CD4-positive, alpha-beta T cell treated with Interleukin-15 for 4 hours (primary cell): ENCODE data around the gene KIAA1958.
"Not testable (repeated sequence)": the region's sequence is repeated elsewhere in the genome, so short reads cannot be mapped to it uniquely, and the experiment has no call there.

Experiments
- DNase-seq: peaks from one replicate; pipeline ENCODE4 v3.0.0-alpha.2; 2020; ENCODE audit warnings: low spot score

KIAA1958 gene

DNA sequence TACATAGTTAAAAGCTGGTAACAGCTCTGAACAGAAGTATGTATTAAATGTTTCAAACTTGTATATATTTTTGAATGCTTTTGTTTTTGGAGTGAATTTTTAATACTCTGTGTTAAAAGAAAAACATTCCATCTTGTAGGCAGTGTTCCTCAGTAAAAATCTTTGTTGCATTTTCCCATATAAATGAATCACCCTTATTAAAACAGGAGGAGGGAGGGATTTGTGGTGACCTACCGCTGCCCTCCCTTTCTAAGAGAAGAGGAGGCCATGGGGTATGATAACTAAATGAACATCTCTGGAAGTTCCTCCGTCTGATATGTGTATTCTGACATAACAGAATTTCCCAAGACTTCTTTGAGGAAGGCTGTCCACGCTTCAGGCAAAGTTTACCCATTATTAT is 177.9 kb downstream of the KIAA1958 start:
- DNase-seq: no peak

DNA sequence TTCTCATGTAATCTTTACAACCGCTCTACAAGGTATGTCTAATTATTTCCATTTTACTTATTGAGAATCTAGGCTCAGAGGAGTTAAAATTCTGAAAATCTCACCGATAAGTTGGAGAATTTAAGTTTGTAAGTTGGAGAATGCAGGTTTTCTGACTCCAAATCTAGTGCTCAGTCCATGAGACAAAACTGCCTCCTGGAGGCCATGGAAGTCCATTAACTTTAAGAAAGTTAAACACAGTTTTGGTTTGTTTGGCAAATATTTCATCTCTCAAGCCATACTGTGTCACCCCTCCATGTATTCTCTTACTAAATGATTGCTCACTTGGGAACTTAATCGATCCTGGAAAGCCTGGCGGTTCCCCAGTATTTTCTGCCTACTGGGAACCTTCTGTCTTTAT is 178.7 kb downstream of the KIAA1958 start:
- DNase-seq: no peak

DNA sequence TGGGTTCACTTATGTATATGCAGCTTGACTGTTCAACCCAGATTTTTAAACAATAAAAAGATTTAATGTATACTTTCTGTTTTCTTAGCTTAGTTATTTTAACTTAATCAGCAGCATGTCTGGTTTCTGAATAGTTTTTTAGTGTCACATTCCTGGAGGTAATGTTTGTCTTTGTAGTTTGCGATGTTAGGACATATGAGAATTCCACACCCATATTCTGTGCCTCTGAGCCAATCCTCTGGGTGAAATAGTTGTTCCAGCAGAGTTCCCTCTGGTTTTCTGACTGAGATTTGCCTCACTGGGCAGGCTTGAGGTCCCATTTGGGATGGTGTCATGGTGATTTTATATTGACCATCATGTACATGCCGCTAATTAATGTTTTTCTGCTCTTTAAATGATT is 182.7 kb downstream of the KIAA1958 start:
- DNase-seq: no peak

DNA sequence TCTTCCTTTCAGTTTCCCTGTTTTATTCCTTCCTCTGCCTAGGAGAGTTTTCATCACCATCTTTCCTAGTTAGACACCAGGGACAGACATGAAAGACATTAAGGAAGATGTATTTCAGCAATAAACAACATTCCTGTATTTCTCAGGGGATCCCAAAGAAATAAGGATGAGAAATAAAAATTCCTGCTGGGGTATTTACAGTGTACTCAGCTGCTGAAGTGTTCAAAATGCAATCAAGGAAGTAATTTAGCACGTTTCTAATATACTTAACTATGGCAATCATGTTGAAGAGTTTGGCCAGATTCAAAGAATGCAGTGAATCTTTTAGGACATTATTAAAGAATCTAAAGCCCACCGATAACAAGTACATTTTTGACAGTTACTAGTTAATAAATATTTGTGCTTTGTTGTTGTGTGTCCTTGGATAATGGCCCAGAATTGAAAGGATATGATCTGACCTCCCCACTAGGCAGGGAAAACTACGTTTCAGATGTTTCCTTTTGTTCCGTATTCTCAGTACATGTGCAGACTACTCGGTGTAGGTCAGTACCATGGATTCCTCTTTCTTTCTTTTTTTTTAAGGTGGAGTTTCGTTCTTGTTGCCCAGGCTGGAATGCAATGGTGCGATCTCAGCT is 184.5 kb downstream of the KIAA1958 start:
- DNase-seq: no peak

DNA sequence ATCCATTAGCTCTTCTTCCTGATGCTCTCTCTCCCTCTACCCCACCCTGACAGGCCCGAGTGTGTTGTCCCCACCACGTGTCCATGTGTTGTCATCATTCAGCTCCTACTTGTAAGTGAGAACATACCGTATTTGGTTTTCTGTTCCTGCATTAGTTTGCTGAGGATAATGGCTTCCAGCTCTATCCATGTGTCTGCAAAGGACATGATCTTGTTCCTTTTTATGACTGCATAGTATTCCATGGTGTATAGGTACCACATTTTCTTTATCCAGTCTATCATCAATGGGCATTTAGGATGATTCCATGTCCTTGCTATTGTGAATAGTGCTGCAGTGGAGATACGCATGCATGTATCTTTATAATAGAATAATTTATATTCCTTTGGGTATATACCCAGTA is 186.6 kb downstream of the KIAA1958 start:
- DNase-seq: not testable (repeated sequence)

DNA sequence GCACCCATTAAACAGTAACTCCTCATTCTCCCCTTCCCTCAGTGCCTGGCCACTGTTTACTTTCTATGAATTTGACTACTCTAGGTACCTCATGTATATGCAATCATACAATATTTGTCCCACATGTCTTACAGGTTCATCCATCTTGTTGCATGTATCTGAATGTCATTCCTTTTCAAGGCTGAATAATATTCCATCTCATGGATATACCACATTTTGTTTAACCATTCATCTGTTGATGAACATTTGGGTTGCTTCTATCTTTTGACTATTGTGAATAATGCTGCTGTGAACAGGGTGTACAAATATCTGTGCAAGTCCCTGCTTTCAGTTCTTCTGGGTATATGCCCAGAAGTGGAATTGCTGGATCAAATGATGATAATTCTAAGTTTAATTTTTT is 190.4 kb downstream of the KIAA1958 start:
- DNase-seq: no peak

DNA sequence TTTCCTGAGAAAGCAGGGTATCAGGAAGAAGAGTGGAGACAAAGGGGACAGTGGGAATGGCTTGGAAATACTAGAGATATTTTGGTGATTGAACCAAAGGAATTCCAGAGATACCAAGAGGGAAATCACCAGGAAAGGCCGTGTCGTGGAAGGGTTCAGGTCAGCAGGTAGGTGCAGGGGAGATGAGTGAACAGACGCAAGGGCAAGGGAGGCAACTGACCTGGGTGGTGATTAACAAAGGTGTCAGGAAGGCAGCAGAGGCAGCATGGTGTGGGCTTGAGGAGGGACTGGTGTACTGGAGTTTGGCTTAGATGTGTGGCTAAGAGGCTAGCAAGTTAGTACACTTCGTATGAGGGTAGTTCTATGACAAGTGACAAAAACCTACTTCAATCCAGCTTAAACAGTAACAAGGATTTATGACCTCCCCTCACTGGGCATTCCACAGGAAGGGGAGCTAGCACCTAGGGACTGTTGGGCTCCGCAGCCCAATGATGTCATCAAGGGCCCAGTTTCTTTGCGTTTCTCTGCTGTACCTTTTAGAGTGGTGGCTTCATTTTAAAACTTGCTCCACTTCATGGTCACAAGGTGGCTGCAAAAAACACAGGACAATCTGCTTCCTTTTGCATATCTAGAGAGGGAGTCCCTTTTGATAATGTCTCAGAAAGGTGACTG is 194.2 kb downstream of the KIAA1958 start:
- DNase-seq: no peak

DNA sequence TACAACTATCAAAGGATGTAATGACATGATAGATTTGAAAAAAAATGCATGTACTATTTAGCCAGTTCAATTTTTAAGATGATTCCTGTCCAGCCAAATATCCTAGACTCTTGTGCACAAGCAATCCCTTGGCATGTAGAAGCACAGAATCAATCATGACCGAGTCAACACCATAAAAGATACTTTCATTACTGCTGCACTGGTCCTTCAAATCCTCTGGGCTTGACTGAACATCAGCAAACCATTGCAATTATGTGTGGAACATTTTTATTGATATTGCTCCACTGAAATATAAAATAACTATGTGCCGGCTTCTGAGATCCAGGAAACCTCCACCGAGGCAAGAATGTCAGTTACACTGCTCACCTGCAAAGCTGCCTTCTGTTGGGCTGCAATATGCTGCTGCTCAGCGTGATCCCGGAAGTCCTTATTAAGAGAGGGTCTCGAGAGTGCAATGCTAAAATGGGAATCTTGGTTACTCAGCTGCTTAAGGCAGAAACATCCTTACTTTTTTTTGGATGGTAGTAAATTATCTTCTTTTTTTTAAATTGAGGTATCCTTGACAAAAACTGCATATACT is 202.6 kb downstream of the KIAA1958 start:
- no peak for DNase-seq

DNA sequence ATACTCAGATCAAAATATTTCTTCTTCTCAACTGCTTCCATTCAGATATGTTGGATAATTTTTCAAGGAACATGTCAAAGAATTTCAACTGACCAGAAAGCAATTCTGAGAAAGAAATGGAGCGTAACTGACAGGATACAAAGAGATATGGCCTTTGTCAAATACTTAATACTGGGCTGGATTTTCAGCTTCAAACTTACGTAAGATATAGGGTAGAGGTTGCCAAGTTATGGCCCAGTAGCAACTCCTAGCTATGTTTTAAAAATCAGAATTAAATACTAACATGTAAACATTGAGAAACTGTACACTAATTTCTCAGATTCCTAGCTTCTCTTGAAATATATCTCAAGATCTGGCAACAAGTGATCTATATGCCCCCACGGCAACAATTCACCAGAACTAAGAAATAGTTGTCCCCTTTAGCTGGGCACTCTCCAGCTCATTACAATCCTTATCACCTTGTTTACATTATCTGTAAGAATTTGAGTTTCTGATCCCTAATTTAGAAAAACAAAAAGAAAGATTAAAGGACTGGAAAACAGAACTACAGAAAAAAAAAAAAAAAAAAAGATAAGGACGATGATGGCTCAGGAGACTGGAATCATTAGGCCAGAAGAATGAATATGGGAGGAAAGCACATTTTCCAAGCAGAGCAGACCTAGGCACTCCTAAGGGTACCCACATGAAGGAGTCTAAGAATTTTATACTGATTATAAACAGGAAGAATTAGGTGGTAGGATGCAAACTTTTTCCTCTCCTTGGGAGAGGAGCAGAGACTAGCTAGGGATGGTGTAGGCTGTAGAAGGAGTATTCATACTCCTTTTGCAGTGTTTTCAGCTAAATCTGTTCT is 208.3 kb downstream of the KIAA1958 start:
- DNase-seq: no peak

DNA sequence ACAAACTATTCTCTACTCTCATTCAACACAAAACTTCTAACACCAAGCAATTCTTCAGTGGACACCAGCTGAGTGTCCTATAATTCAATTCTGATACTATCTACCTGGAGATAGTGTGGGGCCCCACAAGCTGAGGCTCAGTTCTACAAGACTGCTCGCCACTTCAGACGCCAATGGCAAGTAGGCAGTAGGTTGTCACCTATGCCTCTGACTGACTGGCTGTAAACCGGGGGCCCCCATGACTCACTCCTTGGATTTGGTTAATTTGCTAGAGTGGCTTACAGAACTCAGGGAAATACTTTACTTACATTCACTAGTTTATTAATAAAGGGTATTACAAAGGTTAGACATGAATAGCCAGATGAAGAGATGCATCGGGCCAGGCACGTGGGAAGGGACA is 209.8 kb downstream of the KIAA1958 start:
- DNase-seq: no peak

DNA sequence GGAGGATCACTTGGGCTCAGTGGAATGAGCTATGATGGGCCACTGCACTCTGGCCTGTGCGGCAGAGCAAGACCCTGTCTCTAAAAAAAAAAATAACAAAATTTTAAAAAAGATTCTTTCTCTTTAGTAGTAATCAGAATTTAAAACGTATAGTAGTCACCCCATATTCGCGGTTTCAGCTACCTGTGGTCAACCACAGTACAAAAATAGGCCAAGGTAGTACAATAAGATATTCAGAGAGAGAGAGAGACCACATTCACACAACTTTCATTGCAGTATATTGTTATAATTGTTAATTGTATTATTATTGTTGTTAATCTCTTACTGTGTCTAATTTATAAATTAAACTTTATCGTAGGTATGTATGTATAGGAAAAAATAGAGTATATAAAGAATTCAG is 212.6 kb downstream of the KIAA1958 start:
- DNase-seq: no peak

DNA sequence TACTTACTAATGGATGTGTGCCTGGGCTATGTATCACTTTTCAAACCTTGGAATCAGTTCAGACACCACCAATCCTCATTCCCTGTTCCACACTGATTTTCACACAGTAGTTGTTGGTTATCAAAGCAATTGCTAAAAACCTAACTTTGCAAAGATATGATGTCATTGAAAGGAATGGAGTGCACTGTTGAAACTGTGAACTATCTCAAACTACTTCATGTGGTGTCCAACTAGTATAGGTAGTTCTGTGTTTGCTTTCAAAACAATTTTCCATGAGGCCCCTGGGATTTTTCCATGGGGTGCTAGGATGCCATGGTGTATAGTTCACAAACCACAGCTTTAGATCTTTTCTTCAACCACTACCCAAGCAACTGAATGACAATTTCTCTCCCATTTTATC is 213.5 kb downstream of the KIAA1958 start:
- no peak for DNase-seq

DNA sequence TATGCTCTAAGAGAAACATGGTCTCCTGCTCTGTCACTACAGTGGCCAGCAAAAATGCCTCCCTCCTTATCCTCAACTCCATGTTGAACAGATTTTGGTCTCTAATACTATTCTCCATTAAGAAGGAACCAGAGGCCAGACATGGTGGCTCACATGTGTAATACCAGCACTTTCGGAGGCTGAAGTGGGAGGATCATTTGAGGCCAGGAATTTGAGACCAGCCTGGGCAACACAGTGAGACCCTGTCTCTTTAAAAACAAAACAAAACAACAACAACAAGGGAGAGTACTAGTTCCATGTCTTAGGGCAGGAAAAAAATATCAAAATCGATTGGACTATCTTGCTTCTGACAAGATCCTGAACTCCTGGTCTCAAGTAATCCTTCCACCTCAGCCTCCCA is 216.7 kb downstream of the KIAA1958 start:
- no peak for DNase-seq

DNA sequence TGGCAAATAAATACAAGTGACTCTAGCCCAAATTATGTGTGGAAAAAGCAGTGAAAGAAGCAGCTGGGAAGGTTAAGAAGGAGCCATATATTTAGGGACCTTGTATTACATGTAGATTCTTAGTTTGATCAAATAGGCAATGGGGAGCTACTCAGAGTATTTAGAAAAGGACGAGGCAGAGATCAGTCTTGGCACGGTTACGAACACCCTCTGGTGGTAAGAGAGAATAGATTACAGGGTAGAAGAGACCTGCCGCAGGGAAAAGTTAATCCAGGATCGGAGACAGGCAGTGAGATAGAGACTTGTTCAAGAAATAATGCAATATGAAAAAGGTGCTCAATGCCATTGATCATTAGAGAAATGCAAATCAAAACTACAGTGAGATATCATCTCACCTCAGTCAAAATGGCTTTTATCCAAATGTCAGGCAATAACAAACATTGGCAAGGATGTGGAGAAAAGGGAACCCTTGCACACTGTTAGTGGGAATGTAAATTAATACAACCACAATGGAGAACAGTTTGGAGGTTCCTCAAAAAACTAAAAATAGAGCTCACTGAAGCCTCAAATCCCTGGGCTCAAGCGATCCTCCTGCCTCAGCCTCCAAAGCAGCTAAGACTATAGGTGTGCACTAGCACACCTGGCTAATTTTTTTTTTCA is 219.3 kb downstream of the KIAA1958 start:
- no peak for DNase-seq

DNA sequence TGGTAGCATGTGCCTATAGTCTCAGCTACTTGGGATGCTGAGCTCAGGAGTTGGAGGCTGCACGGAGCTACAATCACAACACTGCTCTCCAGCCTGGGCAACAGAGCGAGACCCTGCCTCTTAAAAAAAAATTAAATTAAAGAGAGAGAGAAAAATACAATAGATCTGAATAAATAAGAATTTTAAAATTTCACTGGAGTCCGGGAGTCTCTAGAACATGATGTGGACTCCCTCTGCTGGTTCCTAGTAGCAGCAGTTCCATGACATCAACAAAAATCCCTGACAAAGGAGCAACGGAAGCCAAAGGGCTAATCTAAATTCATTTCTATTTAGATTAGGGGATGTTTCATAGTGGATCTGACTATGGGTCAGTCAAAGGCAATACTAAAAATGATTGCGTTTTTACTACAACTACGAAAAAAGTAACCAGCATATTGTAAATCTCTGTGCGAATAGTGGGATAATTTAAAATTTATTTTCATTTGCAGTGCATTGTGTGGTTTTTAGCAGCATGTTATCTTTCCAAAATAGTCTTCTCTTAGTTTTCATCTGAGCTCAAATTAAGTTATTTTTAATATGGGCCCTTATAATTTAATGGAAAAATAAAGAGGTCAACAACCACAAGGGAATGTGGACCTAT is 224.5 kb downstream of the KIAA1958 start:
- no peak for DNase-seq

DNA sequence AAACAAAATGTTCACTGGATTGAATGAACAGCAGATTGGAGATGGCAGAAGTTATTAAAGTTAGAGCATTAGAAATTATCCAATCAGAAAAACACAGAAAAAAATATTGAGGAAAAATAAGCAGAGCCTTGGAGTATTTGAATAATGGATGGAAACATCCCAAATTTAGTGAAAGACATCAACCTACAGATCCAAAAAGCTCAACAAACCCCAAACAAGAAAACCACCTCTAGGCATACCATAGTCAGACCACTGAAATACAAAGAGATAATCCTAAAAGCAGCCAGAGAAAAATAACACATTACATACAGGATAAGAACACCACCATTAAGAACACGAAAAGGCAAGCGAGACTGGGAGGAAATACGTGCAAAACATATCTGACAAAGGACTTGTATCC is 226.1 kb downstream of the KIAA1958 start:
- DNase-seq: no peak

DNA sequence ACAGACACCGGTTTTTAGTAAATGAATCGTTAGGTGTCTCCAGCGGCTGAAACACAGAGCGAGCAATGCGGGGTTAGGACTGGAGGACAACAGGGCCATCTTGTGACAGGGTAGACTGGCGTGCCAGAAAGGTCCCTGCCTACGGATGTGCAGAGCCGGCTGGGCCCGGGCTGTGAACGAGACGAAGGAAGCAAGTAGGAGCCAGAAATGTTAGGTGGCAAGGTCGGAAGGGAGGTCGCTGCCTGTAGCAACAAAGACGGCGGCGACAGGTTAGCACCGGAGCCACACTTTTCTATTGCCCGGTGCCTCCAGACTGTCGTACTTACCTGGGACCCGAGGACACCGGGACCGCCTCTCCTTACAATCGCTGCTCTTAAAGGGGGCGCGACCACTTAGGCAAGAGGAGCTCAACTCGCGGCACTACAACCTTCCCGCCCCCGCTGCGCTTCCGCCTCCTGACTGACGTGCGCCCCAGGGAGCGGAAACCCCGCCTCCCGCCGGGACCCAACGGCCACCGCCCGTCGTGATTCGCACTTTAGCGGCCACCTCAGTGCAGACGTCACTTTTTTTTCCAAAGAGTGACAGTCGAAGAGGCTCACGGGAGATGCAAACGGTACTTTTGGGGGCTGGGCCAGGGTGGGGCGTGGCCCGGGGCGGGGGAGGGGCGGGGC is 231.2 kb downstream of the KIAA1958 start, which contains the start of gene INIP:
INIP (minus strand) TSS at position 457 of the 671 bp plus-strand sequence. CDS start 1,632 bp downstream, outside the sequence.
- peak; percentile 96 for DNase-seq
